Neural cell (in vitro differentiated cells): ENCODE results near the gene DRD1.

Source experiments
- CTCF ChIP-seq: fragments of 450-650 bp; IDR thresholded peaks from 2 replicates; pipeline ENCODE4 v1.5.1; 2014; ENCODE audit warnings: antibody characterized with exemption, mild to moderate bottlenecking, moderate library complexity; ENCODE audit not compliant: poor library complexity, severe bottlenecking
- EZH2 ChIP-seq: fragments of 200-600, 300-800 bp; shearing (Covaris generic), sonication (generic); IDR thresholded peaks from 2 replicates; pipeline ENCODE4 v1.6.1; 2014; ENCODE audit warnings: antibody characterized with exemption, low read length, borderline replicate concordance, mild to moderate bottlenecking; ENCODE audit not compliant: insufficient read depth, poor library complexity, severe bottlenecking
- POLR2AphosphoS5 ChIP-seq: IDR thresholded peaks from 2 replicates; pipeline ENCODE4 v1.6.1; 2012

GRCh38 chr5:175477440-175477839 lies 33.5 kb upstream of the DRD1 start:
- TF ChIP-seq CTCF, result no peak
- no peak for TF ChIP-seq EZH2
- TF ChIP-seq POLR2AphosphoS5, result no peak
